Activated CD4-positive, alpha-beta T cell treated with anti-CD3 and anti-CD28 coated beads, Interleukin-2, amount 50 U/mL, for 4 hours (primary cell): Measurements from ENCODE around the gene CD300LD.
"Not testable (repeated sequence)": the region's sequence is repeated elsewhere in the genome, so short reads cannot be mapped to it uniquely, and the experiment has no call there.

Experiments
- DNase-seq, 2 experiments: peaks; one replicate each; pipeline ENCODE4 v3.0.0-alpha.2; 2020

CD300LD gene

GRCh38 chr17:74592087-74592990, at the start of gene CD300LD:
Gene CD300LD (minus strand): TSS chr17:74592283. CDS start chr17:74592202, 81 bp downstream.
- DNase-seq, result no peak

- no peak for DNase-seq
These were observed 49.3 kb upstream of the CD300LD start for GRCh38 chr17:74641224-74641957.

GRCh38 chr17:74639704-74640151, 47.6 kb upstream of the CD300LD start:
- no peak for DNase-seq

GRCh38 chr17:74637926-74638325, 45.8 kb upstream of the CD300LD start:
- no peak for DNase-seq

GRCh38 chr17:74637265-74637664, 45.2 kb upstream of the CD300LD start:
- DNase-seq, result no peak

- not testable (repeated sequence) for DNase-seq
These were observed 44.5 kb upstream of the CD300LD start for GRCh38 chr17:74636541-74637085.

GRCh38 chr17:74635418-74635817, 43.3 kb upstream of the CD300LD start:
- DNase-seq, result no peak

- no peak for DNase-seq
These were observed 41.2 kb upstream of the CD300LD start for GRCh38 chr17:74633326-74633725.

- DNase-seq, result no peak
These were observed 40.5 kb upstream of the CD300LD start for GRCh38 chr17:74632617-74633016.

- no peak for DNase-seq
These were observed 39.7 kb upstream of the CD300LD start for GRCh38 chr17:74631468-74632450.

- not testable (repeated sequence) for DNase-seq
These were observed 38.2 kb upstream of the CD300LD start for GRCh38 chr17:74630251-74630650.

GRCh38 chr17:74625661-74626060, 33.6 kb upstream of the CD300LD start:
- no peak for DNase-seq

- DNase-seq, result no peak
These were observed 32.0 kb upstream of the CD300LD start for GRCh38 chr17:74624131-74624530.

- no peak for DNase-seq
These were observed 31.6 kb upstream of the CD300LD start, which contains the start of gene CD300E for GRCh38 chr17:74623693-74624093. Gene CD300E (minus strand): TSS chr17:74623738. CDS start chr17:74623621, 117 bp downstream.

GRCh38 chr17:74619077-74619673, 27.1 kb upstream of the CD300LD start:
- DNase-seq, result no peak

GRCh38 chr17:74618451-74618850, 26.4 kb upstream of the CD300LD start:
- no peak for DNase-seq

GRCh38 chr17:74616696-74617095, 24.6 kb upstream of the CD300LD start:
- DNase-seq, result no peak

- no peak for DNase-seq
These were observed 20.0 kb upstream of the CD300LD start for GRCh38 chr17:74612046-74612445.

GRCh38 chr17:74610108-74610507, 18.0 kb upstream of the CD300LD start:
- DNase-seq, result no peak

GRCh38 chr17:74608511-74608910, 16.4 kb upstream of the CD300LD start:
- no peak for DNase-seq

GRCh38 chr17:74607221-74607620, 15.1 kb upstream of the CD300LD start:
- DNase-seq, result no peak

- DNase-seq, result no peak
These were observed 14.0 kb upstream of the CD300LD start for GRCh38 chr17:74606050-74606449.
